ENCODE measurements around the gene SBF2.

DNA sequence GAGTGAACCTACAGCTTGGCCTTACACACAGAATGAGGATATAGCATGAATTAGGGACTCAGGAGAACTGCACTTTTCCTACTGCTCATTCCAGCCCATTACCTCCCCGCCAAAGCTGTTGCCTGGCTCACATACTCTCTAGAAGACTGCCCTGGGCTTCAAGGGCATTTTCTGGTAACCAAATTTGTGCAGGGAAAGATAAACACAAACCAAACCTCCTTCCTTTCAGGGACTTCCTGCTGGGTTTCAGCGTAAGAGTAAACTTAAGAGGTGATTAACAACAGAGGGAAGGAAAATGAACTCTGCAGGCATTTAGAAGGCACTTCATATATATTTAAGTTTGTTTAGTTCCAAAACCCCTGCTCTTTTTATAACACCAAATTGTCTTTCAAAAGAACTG lies 435.2 kb downstream of the SBF2 start:
- no peak for TF ChIP-seq CTCF (IDR thresholded peaks at IDR 0.05; ENCODE audit: low read depth, low read length, poor library complexity, severe bottlenecking)
- TF ChIP-seq EZH2phosphoT487 (IDR thresholded peaks at IDR 0.05; ENCODE audit: borderline replicate concordance, low read length) = no peak
